GM13976 (cell line): ENCODE results near the gene SLC10A1.

Experiments
- DNase-seq: peaks from one replicate; pipeline ENCODE4 v3.0.0; 2012; ENCODE audit warnings: low spot score
- in situ Hi-C: fragments of 300-500 bp; cut with MboI; formaldehyde crosslinking; loops from one replicate; pipeline ENCODE4 v1.12.0; 2022; ENCODE audit warnings: low sequenced_read_pairs, mixed read lengths, inconsistent platforms; ENCODE audit not compliant: unreplicated experiment
- TF ChIP-seq, protein P1 (sequence below): IDR thresholded peaks from 2 replicates; pipeline ENCODE4 v1.5.1; 2012; ENCODE audit warnings: borderline replicate concordance, mild to moderate bottlenecking; ENCODE audit not compliant: insufficient read depth; ENCODE audit errors: extremely low read depth, missing control alignments, control extremely low read depth

Gene SLC10A1

DNA sequence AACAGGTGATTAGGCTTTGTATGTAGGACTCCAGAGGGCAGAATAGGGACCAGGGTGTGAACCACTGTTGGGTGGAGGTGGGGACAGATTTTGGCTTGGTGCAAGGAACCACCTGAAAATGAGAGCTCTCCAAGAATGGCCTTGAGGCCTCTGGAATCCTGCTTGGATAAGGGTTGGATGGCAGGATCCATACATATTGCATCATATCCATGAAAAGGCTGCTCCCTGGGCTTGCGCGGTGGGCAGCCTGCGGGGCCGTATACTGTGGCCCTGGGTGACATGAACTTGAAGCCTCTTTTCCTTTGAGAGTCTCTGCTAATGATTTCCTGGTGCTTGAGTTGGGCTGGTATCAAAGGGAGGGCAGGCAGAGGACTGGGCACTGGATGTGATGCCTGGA, 1.3 kb upstream of the SLC10A1 start:
- in situ Hi-C loops, result no loop called here
- DNase-seq, result no peak

DNA sequence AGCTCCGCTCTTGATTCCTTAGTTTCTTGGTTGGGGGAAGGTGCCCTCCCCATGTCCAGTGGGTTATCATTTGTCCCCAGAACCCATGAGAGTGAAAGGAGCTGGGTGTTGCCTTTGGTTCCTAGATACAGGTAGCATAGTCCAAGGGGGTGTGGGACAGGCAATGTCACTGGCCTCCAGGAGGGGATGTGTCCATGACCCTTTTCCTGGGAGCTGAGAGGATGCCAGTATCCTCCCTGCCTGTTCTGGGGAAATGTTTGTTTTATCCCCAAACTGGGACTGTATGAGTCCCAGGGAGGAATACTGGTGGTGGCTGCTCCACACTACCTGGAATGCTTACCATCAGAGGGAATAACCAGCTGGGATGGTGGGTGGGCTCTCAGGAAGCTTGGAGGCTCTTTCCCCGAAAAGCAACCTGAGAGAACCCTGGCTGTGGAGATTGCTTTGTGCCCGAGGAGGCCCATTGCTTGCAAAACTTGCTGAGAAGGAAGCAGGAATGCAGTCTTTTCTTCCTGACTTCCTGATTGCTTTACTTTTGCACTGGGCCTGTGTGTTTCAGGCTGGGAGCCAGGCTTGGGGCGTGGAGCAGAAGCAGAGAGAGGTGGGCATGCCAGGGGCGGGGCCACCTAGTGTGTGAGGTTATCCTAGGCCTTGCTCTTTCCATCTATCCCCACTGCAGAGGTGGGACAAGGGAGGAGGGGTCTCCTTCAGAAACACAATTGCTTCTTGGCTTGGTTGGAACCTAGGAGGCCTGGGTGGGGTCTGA, 715 bp upstream of the SLC10A1 start:
- DNase-seq, result no peak
- in situ Hi-C loops, result no loop called here
- TF ChIP-seq, protein P1, sequence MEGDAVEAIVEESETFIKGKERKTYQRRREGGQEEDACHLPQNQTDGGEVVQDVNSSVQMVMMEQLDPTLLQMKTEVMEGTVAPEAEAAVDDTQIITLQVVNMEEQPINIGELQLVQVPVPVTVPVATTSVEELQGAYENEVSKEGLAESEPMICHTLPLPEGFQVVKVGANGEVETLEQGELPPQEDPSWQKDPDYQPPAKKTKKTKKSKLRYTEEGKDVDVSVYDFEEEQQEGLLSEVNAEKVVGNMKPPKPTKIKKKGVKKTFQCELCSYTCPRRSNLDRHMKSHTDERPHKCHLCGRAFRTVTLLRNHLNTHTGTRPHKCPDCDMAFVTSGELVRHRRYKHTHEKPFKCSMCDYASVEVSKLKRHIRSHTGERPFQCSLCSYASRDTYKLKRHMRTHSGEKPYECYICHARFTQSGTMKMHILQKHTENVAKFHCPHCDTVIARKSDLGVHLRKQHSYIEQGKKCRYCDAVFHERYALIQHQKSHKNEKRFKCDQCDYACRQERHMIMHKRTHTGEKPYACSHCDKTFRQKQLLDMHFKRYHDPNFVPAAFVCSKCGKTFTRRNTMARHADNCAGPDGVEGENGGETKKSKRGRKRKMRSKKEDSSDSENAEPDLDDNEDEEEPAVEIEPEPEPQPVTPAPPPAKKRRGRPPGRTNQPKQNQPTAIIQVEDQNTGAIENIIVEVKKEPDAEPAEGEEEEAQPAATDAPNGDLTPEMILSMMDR, result no peak

More for the DNA sequence above, 1.3 kb upstream of the SLC10A1 start:
- TF ChIP-seq, protein P1, result no peak

DNA sequence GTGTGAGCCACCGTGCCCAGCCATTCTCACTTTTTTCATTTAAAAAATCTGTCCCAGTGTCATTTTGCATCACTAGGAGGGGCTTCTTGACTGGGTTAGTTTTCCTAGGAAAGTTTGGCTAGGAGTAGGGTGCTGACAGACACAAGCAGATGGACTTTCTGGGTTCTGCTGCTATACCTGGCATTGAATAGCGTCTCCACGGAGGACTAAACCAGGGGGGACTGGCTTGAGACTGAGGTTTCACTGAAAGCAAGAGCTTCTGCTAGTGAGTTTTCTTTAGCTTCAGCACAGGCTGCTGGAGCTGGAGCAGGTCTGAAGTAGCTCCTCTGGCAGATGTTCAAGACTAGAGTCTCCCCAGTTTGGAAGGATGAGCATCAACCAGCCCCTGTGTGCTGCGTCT, 1.4 kb downstream of the SLC10A1 start:
- TF ChIP-seq, protein P1, result no peak
- in situ Hi-C loops, result no loop called here
- no peak for DNase-seq

DNA sequence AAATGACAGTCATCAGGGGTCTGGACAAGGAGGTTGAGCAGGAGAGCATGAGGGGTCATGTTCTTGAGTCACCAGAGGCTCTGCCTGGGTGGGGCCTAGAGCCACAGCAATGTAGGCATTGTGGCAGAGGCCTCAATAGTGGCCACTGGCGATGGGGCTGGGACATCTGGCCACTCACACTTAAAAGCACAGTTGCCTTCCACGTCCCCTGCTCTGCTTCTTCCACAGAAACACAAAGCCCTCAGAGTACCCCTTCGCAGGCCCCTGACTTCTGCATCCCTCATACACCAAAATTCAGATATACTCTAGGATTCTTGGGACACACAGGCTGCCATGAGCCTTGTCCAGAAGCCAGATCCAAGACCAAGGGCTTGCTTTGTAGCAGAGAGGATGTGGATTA, 2.2 kb downstream of the SLC10A1 start:
- in situ Hi-C loops, result no loop called here
- TF ChIP-seq, protein P1, result no peak
- DNase-seq, result no peak

DNA sequence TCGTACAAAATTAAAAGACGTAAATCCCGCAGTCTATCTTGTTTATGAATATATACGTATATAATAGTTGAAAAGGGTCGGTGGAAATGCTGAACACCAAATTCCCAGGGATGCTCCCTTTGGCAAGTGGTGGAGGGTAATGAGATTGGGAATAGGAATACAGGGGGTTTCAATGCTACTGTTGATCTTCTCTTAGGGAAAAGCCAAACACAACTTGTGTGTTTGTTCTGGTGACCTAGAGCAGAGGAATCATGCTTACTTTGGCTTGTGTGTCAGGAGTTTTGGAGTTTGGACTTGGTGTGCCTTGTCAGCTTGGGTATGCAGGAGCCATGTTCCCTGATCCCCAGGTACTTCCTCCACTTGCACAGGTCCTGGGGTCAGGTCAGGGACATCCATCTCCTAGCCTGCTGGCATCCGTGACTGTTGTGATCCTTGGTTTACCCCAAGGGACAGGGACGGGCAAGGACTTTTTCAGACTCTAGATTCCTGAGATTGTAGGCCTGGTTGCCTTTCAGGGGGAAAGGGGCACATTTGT, 4.1 kb downstream of the SLC10A1 start:
- no peak for DNase-seq
- in situ Hi-C loops, result no loop called here
- TF ChIP-seq, protein P1, result no peak

DNA sequence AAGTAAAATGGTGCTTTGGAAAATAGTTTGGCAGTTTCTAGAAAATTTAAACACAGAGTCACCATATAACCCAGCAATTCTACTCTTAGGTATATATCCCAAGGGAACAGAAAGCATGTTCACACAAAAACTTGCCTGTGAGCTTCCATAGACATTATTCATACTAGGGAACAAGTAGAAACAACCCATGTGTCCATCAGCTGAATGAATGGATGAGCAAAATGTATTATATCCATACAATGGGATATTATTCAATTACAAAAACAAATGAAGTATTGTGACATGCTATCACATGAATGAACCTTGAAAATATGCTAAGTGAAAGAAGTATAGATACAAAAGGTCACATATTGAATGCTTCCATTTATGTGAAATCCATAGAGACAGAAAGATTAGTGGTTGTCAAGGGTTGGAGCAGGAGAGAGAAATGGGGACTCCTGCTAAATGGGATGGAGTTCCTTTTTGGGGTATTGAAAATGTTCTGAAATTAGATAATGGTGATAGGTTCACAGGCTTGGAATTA, 7.9 kb downstream of the SLC10A1 start:
- TF ChIP-seq, protein P1, result no peak
- in situ Hi-C loops, result no loop called here
- no peak for DNase-seq
